ENCODE measurements around the gene SRXN1. TPM values are rescaled to one million over a fixed set of nuclear protein-coding genes. Genes with fewer than 3 reads are reported as not detected.

SRXN1 gene
- total RNA-seq, 1 donor from 2014 or later, result 55.3 TPM

GRCh38 chr20:664576-664975 lies 11.6 kb upstream of the SRXN1 start:
- no peak for TF ChIP-seq CTCF (IDR thresholded peaks at IDR 0.05; ENCODE audit: borderline replicate concordance)
- intact Hi-C loops (cut with micrococcal nuclease), result no loop called here
- Histone ChIP-seq H3K27me3 (ENCODE audit: low read depth) (peaks cover 69% of the 10 kb centered on the region), H3K36me3 (no peaks in the 10 kb centered on the region), H3K27ac (replicated peaks) (no peak overlapping the region), H3K9me3 (replicated peaks) (no peaks in the 10 kb centered on the region), H3K4me3 (no peak overlapping the region), H3K4me1 (peaks cover 45% of the 10 kb centered on the region)
- DNase-seq, result no peak

GRCh38 chr20:664151-664550 lies 11.2 kb upstream of the SRXN1 start:
- Histone ChIP-seq H3K4me1 (peaks cover 40% of the 10 kb centered on the region), H3K9me3 (replicated peaks) (no peaks in the 10 kb centered on the region), H3K36me3 (no peaks in the 10 kb centered on the region), H3K27me3 (ENCODE audit: low read depth) (peaks cover 71% of the 10 kb centered on the region), H3K4me3 (no peak overlapping the region), H3K27ac (replicated peaks) (no peak overlapping the region)
- DNase-seq, result no peak
- TF ChIP-seq CTCF (IDR thresholded peaks at IDR 0.05; ENCODE audit: borderline replicate concordance), result no peak
- intact Hi-C loops (cut with micrococcal nuclease), result no loop called here

GRCh38 chr20:663315-664090 lies 10.5 kb upstream of the SRXN1 start:
- no peak for DNase-seq
- H3K36me3 ChIP-seq, result no peaks in the 10 kb centered on the region
- no peaks in the 10 kb centered on the region for H3K9me3 ChIP-seq (replicated peaks)
- H3K4me3 ChIP-seq, result peak overlapping the region; percentile 14
- H3K27me3 ChIP-seq (ENCODE audit: low read depth), result peaks cover 76% of the 10 kb centered on the region
- H3K4me1 ChIP-seq, result peaks cover 34% of the 10 kb centered on the region
- no peak for TF ChIP-seq CTCF (IDR thresholded peaks at IDR 0.05; ENCODE audit: borderline replicate concordance)
- H3K27ac ChIP-seq (replicated peaks), result no peak overlapping the region
- intact Hi-C loops (cut with micrococcal nuclease), result no loop called here

GRCh38 chr20:662277-663192 lies 9.5 kb upstream of the SRXN1 start:
- Histone ChIP-seq H3K4me1 (peaks cover 26% of the 10 kb centered on the region), H3K4me3 (no peak overlapping the region), H3K9me3 (replicated peaks) (no peaks in the 10 kb centered on the region), H3K36me3 (no peaks in the 10 kb centered on the region), H3K27ac (replicated peaks) (no peak overlapping the region), H3K27me3 (ENCODE audit: low read depth) (peaks cover 76% of the 10 kb centered on the region)
- intact Hi-C loops (cut with micrococcal nuclease), result no loop called here
- no peak for DNase-seq
- no peak for TF ChIP-seq CTCF (IDR thresholded peaks at IDR 0.05; ENCODE audit: borderline replicate concordance)

GRCh38 chr20:661474-662270 lies 8.7 kb upstream of the SRXN1 start:
- TF ChIP-seq CTCF (IDR thresholded peaks at IDR 0.05; ENCODE audit: borderline replicate concordance), result no peak
- no peak overlapping the region for H3K4me3 ChIP-seq
- no peaks in the 10 kb centered on the region for H3K9me3 ChIP-seq (replicated peaks)
- H3K27me3 ChIP-seq (ENCODE audit: low read depth), result peaks cover 76% of the 10 kb centered on the region
- intact Hi-C loops (cut with micrococcal nuclease), result no loop called here
- H3K36me3 ChIP-seq, result no peaks in the 10 kb centered on the region
- DNase-seq, result no peak
- no peak overlapping the region for H3K27ac ChIP-seq (replicated peaks)
- H3K4me1 ChIP-seq, result peaks cover 17% of the 10 kb centered on the region
